Measurements from ENCODE around the gene CYP26B1. TPM values are rescaled to one million over a fixed set of nuclear protein-coding genes. Genes with fewer than 3 reads are reported as not detected.

Gene CYP26B1
- total and polyA plus RNA-seq, 10 donors = 0.87 to 11.4 (median 5.1) TPM

DNA sequence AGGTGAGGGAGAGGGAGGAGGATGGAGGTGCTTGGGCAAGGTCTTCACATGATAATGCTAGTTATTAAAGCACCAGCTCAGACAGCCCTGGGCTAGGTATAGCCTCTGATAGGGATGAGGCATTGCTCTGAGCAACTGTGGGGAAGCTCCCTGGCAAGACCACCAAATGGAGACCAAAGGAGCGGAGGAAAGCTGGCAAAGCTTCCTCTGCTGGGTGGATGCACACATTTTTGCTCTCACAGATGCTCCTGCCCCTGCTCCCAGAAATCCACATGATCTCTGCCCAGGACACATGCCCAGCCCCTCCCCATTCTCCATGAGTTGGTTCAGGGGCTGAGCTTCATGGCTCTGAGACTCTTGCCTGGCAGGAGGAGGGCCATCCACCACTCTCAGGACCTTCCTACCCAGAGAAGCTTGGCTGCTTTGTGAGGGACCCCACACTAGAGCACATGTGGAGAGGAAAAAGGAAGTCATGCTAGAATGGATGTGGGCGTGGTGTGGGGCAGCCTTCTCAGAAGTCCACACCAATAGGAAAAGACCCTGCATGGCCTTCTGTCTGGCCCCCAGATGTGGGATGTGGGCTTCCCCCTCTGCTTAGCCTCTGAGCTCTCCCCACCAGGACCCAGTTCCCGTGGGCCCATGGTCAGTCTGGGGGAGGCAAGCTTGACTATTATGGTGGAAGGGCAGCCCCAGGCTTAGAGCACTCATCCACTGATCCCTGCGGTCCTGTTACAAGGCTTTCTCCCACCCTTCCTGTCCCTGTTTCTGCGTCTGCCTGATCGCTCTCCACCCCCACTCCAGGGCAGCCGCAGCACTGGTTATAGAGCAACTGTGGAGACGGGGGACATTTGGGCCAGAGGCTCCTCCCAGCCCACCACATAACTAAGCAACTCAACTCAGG, 10.5 kb upstream of the CYP26B1 start:
- intact Hi-C loops (cut with DNase I; ENCODE audit: low total_unique reads) = loop anchor here (10.0 kb wide), 1 partner anchor 587 kb away; no protein-coding TSS in a partner anchor
- Histone ChIP-seq H3K4me3 (no peak overlapping the region), H3K36me3 (no peaks in the 10 kb centered on the region), H3K4me1 (no peaks in the 10 kb centered on the region), H3K27me3 (replicated peaks in 1 of 7) (peaks cover 0 to 64% (median 6%) of the 10 kb centered on the region in 7 donors), H3K9me3 (no peaks in the 10 kb centered on the region), H3K27ac (no peak overlapping the region)
- TF ChIP-seq POLR2AphosphoS5 (IDR thresholded peaks at IDR 0.05) (no peak), POLR2A (IDR thresholded peaks at IDR 0.05) (no peak)
- TF ChIP-seq, protein P1, sequence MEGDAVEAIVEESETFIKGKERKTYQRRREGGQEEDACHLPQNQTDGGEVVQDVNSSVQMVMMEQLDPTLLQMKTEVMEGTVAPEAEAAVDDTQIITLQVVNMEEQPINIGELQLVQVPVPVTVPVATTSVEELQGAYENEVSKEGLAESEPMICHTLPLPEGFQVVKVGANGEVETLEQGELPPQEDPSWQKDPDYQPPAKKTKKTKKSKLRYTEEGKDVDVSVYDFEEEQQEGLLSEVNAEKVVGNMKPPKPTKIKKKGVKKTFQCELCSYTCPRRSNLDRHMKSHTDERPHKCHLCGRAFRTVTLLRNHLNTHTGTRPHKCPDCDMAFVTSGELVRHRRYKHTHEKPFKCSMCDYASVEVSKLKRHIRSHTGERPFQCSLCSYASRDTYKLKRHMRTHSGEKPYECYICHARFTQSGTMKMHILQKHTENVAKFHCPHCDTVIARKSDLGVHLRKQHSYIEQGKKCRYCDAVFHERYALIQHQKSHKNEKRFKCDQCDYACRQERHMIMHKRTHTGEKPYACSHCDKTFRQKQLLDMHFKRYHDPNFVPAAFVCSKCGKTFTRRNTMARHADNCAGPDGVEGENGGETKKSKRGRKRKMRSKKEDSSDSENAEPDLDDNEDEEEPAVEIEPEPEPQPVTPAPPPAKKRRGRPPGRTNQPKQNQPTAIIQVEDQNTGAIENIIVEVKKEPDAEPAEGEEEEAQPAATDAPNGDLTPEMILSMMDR (IDR thresholded peaks at IDR 0.05 in 8 of 11, conservative IDR thresholded peaks at IDR 0.05 in 3 of 11) = no peak
- WGBS, 5 donors = 72 to 84% (median 82%) methylated on average over 7 to 8 of the region's 8 CpGs
- no peak for DNase-seq

DNA sequence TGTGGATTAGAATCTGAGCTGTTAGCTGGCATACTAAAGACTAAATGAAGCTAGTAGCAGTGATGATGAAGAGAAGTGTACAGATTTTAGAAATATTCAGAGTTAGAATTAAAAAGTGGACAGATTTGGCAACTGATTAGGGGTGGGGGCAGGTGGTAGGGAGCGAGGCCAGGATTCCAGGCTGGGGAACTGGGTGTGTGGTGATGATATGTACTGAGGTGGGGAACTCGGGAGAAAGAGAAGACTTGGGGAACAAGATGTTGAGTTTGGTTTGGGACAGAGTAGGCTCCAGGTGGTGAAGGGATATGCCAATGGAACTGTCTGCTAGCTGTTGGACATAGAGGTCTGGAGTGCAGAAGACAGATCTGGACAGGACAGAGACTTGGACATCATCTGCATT, 9.2 kb upstream of the CYP26B1 start:
- Histone ChIP-seq H3K4me3 (no peak overlapping the region), H3K36me3 (no peaks in the 10 kb centered on the region), H3K27me3 (replicated peaks in 1 of 7) (peaks cover 0 to 69% (median 6%) of the 10 kb centered on the region in 7 donors), H3K27ac (no peak overlapping the region), H3K4me1 (no peaks in the 10 kb centered on the region), H3K9me3 (no peaks in the 10 kb centered on the region)
- intact Hi-C loops (cut with DNase I; ENCODE audit: low total_unique reads) = loop anchor here (10.0 kb wide), 1 partner anchor 588 kb away; no protein-coding TSS in a partner anchor
- DNase-seq = no peak
- 64 to 93% (median 74%) methylated on average over 2 of the region's 2 CpGs for WGBS, 5 donors
- TF ChIP-seq, protein P1 (IDR thresholded peaks at IDR 0.05 in 8 of 11, conservative IDR thresholded peaks at IDR 0.05 in 3 of 11) = no peak
- TF ChIP-seq POLR2AphosphoS5 (IDR thresholded peaks at IDR 0.05) (no peak), POLR2A (IDR thresholded peaks at IDR 0.05) (no peak)

GRCh38 chr2:72155737-72156136, 8.1 kb upstream of the CYP26B1 start:
- no peak for DNase-seq
- no peaks in the 10 kb centered on the region for H3K9me3 ChIP-seq
- peaks cover 0 to 78% (median 7%) of the 10 kb centered on the region in 7 donors for H3K27me3 ChIP-seq (replicated peaks in 1 of 7)
- intact Hi-C loops (cut with DNase I; ENCODE audit: low total_unique reads) = loop anchor here (10.0 kb wide), 1 partner anchor 589 kb away; no protein-coding TSS in a partner anchor
- WGBS, 5 donors = 88 to 92% (median 90%) methylated on average over 3 to 5 of the region's 5 CpGs
- H3K27ac ChIP-seq = no peak overlapping the region
- TF ChIP-seq, protein P1 (IDR thresholded peaks at IDR 0.05 in 8 of 11, conservative IDR thresholded peaks at IDR 0.05 in 3 of 11) = no peak
- TF ChIP-seq POLR2AphosphoS5 (IDR thresholded peaks at IDR 0.05) (no peak), POLR2A (IDR thresholded peaks at IDR 0.05) (no peak)
- no peaks in the 10 kb centered on the region for H3K36me3 ChIP-seq
- H3K4me1 ChIP-seq = no peaks in the 10 kb centered on the region
- no peak overlapping the region for H3K4me3 ChIP-seq

GRCh38 chr2:72155151-72155550, 7.5 kb upstream of the CYP26B1 start:
- H3K36me3 ChIP-seq = no peaks in the 10 kb centered on the region
- peaks cover 1 to 6% (median 4%) of the 10 kb centered on the region in 6 donors for H3K4me1 ChIP-seq
- intact Hi-C loops (cut with DNase I; ENCODE audit: low total_unique reads) = loop anchor here (10.0 kb wide), 1 partner anchor 590 kb away; no protein-coding TSS in a partner anchor
- H3K27me3 ChIP-seq (replicated peaks in 1 of 7) = peaks cover 0 to 80% (median 11%) of the 10 kb centered on the region in 7 donors
- WGBS, 5 donors = 74 to 97% (median 90%) methylated on average over 3 of the region's 3 CpGs
- H3K4me3 ChIP-seq = no peak overlapping the region
- DNase-seq = no peak
- H3K27ac ChIP-seq = no peak overlapping the region
- no peaks in the 10 kb centered on the region for H3K9me3 ChIP-seq
- no peak for TF ChIP-seq POLR2AphosphoS5 (IDR thresholded peaks at IDR 0.05)
- no peak for TF ChIP-seq POLR2A (IDR thresholded peaks at IDR 0.05)
- TF ChIP-seq, protein P1 (IDR thresholded peaks at IDR 0.05 in 8 of 11, conservative IDR thresholded peaks at IDR 0.05 in 3 of 11) = no peak

Data from spleen (tissue), 11 donors.